Kidney capillary endothelial cell (primary cell): Measurements from ENCODE around the gene MAP2K3.
A peak's percentile ranks its signal among the peaks of the same experiment; 100 is the strongest.
"Not testable (repeated sequence)": the region's sequence is repeated elsewhere in the genome, so short reads cannot be mapped to it uniquely, and the experiment has no call there.

Source experiments
- DNase-seq: peaks from one replicate; pipeline ENCODE4 v3.0.0-alpha.2; 2018; ENCODE audit warnings: low spot score

The MAP2K3 gene

DNA sequence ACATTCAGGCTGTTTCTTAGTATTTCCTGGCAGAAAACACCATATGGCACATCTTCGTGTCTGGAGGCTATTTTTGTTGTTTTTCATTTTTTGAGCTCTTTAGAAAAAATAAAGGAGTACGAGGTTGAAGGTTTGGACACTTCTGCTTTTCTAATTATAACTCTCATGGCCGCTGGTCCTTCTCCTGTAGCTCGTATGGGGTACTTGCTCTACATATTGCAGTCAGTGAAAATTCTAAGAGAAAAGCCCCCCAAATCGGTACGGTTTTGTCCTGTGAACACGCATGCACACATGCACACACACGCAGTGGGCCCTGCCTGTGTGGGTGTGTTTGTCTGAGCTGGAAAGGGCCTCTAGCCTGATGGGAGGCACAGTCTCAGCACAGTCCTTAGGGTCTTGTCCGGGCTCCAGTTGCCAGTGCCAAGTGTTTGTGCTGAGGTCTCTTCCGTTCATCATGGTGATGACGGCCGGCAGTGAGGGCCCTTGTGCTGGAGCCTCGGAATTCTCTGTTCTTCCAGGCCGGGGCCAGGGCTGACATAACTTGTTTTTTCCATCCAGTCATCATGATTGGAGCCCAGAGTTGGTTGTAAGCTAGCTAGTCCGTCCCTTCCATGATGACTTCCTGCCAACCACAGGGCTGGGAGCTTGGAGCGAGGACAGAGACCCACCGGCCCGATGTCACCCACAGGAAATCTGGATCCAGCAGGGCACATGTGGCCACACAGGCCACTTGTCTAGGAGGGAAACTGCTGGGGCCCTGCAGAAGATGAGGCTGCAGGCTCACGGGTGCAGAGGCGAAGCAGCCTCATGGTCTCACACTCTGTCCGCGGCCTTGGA is 26.5 kb downstream of the MAP2K3 start:
- not testable (repeated sequence) for DNase-seq

DNA sequence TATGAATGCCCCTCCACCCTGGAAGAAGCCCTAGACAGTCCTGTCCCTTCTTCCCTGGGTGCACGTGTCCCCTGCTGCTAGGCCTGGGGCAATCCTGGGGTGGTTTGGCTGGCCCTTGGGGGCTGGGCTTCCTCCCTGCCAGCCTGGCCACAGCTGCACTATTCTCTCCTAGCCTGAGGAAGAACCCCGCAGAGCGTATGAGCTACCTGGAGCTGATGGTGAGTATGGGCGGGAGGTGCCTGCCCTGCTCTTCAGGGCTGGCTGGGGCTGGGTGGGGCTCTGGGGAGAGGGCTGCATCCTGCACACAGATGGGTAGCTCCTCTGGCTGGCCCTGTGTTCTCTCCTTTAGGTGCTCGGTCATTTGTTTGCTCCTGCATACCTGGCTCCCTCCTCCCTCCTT is 28.8 kb downstream of the MAP2K3 start:
- no peak for DNase-seq

DNA sequence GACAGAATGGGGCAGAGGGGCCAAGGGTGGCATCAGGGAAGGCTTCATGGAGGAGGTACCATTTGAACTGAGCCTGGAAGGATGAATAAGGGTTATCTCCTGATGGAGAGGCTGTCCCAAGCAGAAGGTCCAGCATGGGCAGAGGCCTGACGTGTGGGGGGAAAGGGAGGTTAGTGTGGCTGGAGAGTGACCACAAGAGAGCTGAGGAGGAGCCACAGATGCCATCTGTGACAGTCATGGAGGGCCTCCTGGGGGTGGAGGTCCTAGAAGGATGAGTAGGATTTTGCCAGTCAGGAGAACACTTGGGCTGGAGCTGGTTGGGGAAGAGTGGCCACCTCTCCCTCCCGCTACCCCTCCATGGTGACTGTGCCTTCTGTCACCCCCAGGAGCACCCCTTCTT is 29.2 kb downstream of the MAP2K3 start:
- not testable (repeated sequence) for DNase-seq

DNA sequence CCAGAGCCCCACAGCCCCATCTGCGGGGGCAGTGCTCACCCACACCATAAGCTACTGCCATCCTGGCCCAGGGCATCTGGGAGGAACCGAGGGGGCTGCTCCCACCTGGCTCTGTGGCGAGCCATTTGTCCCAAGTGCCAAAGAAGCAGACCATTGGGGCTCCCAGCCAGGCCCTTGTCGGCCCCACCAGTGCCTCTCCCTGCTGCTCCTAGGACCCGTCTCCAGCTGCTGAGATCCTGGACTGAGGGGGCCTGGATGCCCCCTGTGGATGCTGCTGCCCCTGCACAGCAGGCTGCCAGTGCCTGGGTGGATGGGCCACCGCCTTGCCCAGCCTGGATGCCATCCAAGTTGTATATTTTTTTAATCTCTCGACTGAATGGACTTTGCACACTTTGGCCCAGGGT is 29.8 kb downstream of the MAP2K3 start:
- DNase-seq = not testable (repeated sequence)

DNA sequence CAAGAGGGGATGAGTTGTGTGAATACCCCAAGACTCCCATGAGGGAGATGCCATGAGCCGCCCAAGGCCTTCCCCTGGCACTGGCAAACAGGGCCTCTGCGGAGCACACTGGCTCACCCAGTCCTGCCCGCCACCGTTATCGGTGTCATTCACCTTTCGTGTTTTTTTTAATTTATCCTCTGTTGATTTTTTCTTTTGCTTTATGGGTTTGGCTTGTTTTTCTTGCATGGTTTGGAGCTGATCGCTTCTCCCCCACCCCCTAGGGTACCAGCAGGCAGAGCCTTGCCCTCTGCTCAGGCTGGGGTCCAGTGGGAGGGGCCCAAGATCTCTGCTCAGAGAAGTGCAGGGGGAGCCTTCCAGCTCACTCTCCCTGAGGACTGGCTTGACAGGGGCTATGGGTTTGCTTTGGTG is 30.2 kb downstream of the MAP2K3 start:
- DNase-seq = not testable (repeated sequence)

DNA sequence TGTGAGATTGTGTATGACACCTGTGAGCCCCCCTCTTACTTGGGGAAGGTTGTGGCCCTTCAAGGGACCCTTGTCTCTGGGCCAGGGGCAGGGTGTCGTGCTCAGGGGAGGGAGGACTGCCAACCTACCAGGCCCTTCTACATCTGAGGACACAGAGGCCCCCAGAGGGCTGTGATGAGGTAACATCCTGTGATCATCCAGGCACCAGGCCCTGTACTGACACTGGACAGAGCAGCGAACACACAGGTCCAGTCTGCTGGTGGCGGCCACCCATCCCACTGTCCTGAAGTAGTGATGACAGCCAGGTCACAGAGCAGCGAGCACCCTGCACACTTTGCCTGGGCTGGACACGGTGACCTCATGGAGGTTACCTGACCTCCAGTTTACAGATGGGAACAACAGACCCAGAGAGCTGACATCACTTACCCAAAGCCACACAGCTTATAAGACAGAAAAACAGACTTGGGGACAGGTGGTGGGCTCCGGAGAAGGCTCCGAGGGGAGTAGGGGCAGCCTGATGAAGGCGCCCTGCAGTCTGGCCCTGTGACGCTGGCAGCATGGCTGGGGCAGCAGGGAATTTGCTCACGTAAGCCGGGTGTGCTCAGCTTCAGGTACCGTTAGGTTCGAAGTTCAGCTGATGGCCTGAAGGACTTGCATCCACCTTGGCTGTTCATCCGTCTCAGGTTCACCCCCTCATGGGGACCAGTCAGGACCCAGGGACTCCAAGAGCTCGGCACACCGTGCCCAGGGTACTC is 30.9 kb downstream of the MAP2K3 start:
- DNase-seq = not testable (repeated sequence)

DNA sequence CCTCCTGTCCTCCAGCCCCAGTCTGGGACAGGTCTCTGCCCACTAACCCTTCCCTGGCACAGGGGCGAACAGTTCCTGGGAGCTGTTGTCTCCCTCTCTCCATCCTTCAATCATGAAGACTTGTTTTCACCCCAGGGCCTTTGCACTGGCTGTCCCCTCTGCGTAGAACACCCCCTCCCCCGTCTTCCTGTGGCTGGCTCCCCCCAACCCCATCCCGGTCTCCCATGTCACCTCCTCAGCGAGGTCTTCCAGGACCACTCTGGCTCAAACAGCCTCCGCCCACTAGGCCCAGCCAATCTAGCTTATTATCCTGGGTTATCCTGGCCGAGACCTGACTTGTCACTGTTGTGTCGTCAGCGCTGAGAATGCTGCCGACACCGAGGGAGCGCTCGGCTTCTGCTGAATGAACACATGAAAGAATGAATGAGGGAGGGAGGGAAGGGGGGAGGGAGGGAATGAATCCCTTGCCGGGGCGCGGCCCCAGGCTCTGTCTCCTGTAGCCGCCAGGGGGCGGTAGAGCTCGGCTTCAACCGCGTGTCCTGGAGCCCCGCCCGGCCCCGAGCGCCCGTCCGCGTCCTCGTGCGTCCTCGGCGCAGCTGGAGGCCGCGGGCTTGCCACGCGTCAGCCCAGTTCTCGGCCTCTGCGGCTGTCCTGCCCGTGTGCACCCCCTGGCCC is 31.8 kb downstream of the MAP2K3 start:
- DNase-seq = not testable (repeated sequence)

DNA sequence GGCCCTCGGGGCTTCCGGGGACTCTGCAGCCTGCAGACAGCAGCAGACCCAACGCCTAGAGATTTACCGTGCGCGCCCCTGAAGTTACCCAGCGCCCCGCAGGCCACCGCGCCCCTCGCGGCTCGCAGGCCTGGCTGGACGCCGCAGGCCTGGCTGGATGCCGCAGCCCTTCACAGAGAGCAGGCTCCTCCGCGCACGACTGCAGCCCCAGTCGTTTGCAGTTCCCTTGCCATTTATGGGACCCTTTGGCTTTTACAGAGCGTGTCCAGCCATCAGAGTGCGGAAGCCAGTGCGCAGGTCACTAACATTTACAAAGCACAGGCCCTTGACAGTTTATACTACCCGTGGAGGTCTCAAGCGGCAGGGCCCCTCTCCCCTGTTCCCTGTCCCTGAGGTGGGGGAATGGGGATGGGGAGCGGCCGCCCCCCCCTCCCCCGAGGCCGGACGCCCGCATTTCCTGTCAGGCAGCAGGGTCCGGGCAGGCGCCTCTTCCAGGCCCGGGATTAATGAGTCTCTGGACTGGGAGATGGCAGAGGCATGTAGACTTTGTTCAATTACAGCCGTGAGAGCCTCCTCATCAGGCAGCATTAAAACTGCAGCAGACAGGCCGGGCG is 32.5 kb downstream of the MAP2K3 start:
- DNase-seq = peak; percentile 7

DNA sequence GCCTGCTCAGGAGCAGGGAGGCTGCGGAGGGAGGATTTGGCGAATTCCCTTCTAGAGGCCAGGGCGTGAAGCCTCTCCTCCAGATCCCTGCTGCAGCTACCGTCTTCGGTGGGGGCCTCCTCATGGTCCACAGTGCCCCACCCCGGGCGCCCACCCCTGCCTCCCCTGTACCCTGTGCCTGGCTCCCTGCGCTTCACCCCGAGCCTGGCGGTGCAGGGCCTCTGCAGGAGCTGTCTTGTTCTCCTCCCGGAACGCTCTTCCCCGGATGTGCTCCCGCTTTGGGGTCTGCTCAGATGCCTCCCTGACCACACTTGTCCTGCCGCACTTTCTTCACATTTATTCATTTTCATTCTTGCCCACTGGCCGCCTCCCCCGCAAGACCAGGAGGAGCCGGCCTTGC is 33.3 kb downstream of the MAP2K3 start:
- not testable (repeated sequence) for DNase-seq

DNA sequence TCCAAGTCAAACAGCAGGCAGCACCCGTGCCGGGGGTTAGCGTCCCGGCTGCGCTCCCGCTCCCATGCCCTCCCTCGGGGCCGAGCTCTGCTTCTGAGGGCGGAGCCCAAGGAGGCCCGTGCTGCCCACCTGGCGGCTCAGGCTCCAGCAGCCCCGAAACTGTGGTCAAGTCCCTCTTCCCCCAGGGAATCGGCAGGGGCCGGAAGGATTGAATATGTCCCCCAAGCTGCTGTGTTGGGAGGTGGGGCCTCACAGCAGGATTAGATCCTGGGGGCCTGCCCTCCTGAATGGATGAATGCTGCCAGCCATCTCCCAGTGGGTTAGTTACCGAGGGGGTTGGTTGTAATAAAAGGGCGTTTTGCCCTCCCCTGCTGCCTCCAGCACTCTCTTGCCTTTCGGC is 33.9 kb downstream of the MAP2K3 start:
- no peak for DNase-seq

DNA sequence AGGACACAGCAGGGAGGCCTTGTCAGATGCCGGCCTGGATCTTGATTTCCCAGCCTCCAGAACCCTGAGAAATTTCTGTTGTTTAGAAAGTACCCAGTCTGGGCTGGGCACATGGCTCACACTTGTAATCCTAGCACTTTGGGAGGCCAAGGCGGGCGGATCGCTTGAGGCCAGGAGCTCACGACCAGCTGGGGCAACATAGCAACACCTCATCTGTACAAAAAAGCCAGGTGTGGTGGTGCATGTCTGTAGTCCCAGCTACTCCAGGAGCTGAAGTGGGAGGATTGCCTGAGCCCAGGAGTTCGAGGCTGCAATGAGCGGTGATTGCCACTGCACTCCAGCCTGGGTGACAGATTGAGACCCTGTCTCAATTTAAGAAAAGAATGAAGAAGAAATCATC is 34.3 kb downstream of the MAP2K3 start:
- DNase-seq = not testable (repeated sequence)

DNA sequence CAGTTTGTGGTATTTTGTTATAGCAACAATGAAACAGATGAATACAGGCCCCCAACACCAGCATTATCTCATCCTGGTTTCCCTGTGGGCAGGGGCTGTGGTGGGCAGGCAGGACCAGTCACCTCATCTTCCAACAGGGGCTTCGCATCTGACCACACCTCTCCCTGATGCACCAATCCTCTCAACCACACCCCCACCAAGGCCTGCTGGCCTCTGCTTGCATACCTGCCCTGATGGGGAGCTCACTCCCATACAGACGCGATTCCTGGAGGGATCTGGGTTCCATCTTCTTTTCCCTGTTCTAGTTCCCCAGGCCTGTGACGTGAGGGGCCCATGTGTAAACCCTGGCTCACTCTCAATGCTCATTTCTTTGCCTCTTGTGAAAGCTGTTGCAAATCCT is 34.7 kb downstream of the MAP2K3 start:
- not testable (repeated sequence) for DNase-seq

DNA sequence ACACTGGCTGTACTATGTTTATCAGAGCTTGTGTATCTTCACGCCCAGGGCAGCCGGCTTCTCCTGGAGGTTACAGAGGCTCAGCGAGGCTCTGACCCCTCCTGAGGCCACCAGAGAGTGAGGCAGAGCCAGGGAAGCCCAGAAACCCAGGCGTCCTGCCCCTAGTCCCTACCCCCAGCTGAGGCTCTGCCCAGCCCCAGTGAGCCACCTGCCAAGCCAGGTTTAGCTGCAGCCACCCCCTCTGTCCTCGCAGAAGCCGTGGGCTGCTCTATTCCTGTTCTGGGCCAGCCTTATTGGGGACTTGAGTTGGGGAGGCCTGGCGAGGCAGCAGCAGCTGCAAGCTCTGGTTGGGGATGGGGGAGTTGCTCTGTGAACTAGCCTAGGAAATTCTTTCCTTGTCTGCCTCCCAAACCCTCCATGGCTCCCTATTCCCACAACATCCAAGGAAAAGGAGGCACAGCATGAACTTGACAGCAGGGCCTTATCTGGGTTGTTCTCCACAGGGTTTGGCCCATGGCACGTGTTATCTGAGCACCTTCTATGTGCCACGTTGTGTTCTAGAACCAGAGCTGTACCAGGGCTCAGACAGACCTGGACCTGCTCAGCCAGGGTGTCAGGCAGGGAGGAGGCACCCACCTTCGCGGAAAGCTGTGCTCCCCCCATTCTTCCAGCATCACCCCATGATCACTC is 35.3 kb downstream of the MAP2K3 start:
- not testable (repeated sequence) for DNase-seq

DNA sequence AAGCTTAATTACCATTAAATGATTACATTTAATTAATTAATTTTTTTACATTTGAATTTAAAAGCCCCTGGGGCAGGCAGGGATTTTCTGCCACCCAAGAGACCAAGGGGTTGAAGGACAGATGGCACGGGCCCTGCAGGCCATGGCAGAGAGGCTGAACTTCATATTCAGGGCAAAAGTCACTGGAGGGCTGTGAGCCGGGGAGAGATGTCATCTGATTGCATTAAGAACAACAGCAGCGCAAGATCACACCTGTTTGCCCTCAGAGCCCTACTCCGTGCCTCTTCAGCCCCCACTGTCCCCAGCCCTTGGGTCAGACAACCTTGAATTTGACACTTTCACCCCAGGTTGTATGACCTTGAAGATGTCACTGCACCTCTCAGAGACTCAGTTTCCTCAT is 35.9 kb downstream of the MAP2K3 start:
- DNase-seq = not testable (repeated sequence)

DNA sequence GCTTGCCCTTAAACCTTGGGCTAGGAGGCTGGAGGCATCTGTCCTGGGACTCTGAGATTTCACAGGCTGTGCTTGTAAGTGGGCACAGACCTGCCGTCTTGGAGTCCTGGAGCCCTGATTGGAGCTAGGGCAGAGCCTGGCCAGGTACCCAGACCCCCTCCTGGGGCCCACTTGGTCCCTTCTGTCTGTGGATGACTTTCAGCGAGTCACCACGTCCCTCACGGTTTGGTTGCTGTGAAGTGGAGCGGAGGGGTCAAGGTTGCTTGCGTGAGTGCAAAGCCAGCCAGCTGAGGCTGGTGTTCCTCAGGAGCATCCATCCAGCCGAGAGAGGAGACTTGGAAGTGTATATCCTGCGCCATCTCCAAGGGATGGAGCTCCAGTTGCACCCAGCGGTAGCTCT is 36.5 kb downstream of the MAP2K3 start:
- DNase-seq = not testable (repeated sequence)

DNA sequence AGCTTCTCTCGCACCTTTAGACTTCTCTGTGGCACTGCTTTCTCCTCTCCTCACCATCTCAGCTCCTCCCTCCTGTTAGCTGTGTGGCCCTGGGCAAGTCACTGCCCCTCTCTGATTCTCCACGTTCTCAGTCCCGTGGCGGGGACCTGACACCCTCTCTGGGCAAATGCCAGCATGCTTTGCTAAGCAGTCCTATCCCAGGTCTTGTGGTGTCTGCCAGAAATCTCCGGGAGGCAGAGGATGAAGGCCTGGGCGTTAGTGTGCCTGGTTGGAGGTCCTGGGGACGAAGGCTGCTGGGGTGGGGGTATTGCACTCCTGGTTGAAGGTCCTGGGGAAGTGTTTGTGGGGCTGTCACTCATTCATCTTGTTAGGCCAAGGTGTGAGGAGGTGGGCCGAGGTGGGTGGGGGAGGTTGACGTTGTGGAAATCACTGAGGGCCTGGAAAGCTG is 37.3 kb downstream of the MAP2K3 start:
- DNase-seq = not testable (repeated sequence)

DNA sequence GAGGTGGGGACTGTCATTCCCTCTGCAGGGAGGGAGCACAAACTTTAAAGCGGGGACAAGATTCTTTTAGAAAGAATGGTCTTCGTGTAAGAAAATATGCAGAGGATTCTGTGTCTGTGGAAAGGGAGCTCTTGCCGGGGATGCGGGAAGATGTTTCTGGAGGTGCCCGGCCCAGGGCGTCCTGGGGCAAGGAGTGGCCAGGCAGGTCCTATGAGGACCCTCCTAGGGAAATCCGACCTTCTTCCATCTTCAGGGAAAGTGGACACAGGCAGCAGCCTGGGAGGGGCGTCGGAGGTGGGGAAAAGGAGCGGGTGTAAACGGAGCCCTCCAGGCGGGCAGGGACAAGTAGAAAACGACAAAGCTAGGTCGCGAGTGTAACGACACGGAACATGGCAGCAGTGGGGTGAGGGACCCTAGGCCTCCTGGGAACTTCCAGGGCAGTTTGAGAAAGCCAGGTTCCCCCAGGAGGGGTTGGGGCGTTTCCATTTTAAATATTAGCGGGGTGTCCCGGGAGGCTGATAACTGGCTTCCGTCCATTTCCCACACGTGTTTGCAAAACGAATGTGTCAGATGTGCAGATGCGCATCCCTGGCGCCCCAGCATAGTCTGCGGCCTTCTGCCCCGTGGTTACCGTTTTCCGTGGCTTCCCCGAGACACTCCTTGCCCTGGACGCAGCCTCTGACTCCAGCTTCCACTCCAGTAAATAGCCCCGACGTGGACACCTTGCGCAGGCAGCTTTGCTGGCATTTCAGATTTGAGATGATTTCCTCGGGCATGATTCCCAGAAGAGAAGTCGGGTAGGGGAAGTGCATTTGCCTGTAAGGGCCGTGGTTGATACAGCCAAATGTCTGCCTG is 39.0 kb downstream of the MAP2K3 start:
- not testable (repeated sequence) for DNase-seq

DNA sequence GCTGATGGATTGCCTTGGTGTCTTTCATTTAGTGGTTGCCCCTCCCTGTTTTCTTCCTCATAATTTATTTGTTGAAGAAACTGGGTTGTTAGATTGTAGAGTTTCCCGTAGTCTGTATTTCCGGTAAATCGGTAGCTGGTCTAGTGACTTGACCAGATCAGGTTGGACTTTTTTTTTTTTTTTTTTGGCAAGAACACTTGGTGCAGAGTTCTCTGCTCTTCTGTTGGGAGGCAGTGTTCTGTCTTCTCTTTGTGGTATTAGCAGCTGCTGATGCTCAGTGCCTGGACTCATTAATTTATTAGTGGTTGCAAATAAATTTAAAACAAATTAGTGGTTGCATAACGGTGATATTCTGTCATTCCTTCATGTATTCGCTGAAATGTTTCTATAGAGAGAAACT is 40.2 kb downstream of the MAP2K3 start:
- DNase-seq = not testable (repeated sequence)

DNA sequence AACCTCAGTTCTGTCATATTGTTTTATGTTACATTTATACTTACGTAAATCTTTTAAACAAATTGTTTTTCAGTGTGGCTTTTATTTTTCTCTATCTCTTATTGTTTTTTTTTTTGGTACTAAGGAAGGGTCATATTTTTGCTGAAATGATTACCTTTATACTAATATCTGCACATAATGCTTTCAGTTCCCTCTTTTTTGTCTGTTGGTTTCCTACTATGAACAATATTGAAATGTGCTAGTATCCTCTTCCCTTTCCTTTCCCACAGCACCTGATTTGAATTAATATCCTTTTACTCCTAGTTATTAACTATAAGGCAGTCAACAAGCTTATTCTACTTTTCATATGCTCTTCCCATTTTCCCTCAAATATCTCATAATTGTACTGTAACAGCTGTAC is 43.4 kb downstream of the MAP2K3 start:
- not testable (repeated sequence) for DNase-seq

DNA sequence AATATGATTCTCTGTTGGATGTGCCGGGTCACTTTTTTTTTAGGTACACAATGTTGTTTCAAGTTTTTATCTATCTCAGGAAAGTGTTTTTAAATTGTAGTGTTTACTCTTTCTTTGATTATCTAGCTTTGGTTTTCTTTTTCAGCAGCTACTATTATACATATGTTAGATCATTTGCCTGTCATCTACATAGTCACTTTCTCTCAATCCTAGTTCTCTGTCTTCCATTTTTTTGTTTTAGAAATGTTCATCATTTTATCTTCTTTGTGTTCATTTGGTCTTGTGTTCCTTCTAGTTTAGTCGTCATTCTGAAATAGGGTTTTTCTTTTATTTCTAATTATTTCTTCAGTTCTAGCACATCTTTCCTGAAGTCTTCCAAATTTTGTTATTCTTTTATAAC is 44.3 kb downstream of the MAP2K3 start:
- not testable (repeated sequence) for DNase-seq
